OCI-LY7 (cell line): ENCODE results near the gene HMOX2. TPM values are rescaled to one million over a fixed set of nuclear protein-coding genes. Genes with fewer than 3 reads are reported as not detected.
A peak's percentile ranks its signal among the peaks of the same experiment; 100 is the strongest.

Source experiments
- BruUV-seq: library from RNA; stranded (reverse); fragments of 400-500 nt; replicated peaks from 2 replicates; lab custom pipeline; 2021; lab: Mats Ljungman, UMichigan
- CTCF ChIA-PET: fragments of 300-600 bp; sonication (Branson Sonifier 250); formaldehyde crosslinking; loops from one replicate; lab custom pipeline; 2022; ENCODE audit warnings: antibody characterized with exemption; ENCODE audit not compliant: unreplicated experiment; lab: Charles Lee
- POLR2A ChIA-PET: fragments of 300-600 bp; sonication (Branson Sonifier 250); formaldehyde crosslinking; loops from one replicate; lab custom pipeline; 2022; ENCODE audit warnings: antibody characterized with exemption; lab: Charles Lee
- DNase-seq: peaks from one replicate; pipeline ENCODE4 v3.0.0-alpha.2; 2015; ENCODE audit warnings: low spot score
- H2AFZ ChIP-seq: fragments of 200-600 bp; sonication (generic), shearing (Covaris generic); 2 replicates; pipeline ENCODE4 v1.6.1; 2014; ENCODE audit warnings: mild to moderate bottlenecking, antibody characterized with exemption, low read length, moderate library complexity
- H3K27ac ChIP-seq: fragments of 200-600 bp; sonication (generic); 2 replicates; pipeline ENCODE4 v1.5.1; 2014; ENCODE audit warnings: mixed run types, low read depth, mild to moderate bottlenecking, moderate library complexity, low read length, inconsistent platforms; ENCODE audit not compliant: poor library complexity, severe bottlenecking
- H3K36me3 ChIP-seq: fragments of 200-600 bp; sonication (generic); 2 replicates; pipeline ENCODE4 v1.6.1; 2014; ENCODE audit warnings: mild to moderate bottlenecking, antibody characterized with exemption, low read length, moderate library complexity, mixed read lengths; ENCODE audit not compliant: insufficient read depth
- H3K4me1 ChIP-seq: fragments of 200-600 bp; sonication (generic); 2 replicates; pipeline ENCODE4 v1.5.1; 2014; ENCODE audit warnings: mild to moderate bottlenecking, low read length; ENCODE audit not compliant: insufficient read depth, poor library complexity, severe bottlenecking
- H3K4me2 ChIP-seq: fragments of 200-600 bp; sonication (generic); 2 replicates; pipeline ENCODE4 v1.6.1; 2014; ENCODE audit warnings: mild to moderate bottlenecking, low read length
- H3K4me3 ChIP-seq: fragments of 200-600 bp; sonication (generic); 2 replicates; pipeline ENCODE4 v1.5.1; 2014; ENCODE audit warnings: mild to moderate bottlenecking, low read depth, low read length; ENCODE audit not compliant: poor library complexity, severe bottlenecking
- H3K79me2 ChIP-seq: fragments of 200-600 bp; sonication (generic); 2 replicates; pipeline ENCODE4 v1.6.1; 2016; ENCODE audit warnings: low read depth, mild to moderate bottlenecking, low read length, moderate library complexity, mixed read lengths; ENCODE audit not compliant: insufficient read depth
- H3K9me2 ChIP-seq: fragments of 200-600 bp; sonication (generic); 2 replicates; pipeline ENCODE4 v1.6.1; 2016; ENCODE audit warnings: mild to moderate bottlenecking, low read length, mixed read lengths; ENCODE audit not compliant: insufficient read depth
- H3K9me3 ChIP-seq: fragments of 200-600 bp; sonication (generic); 2 replicates; pipeline ENCODE4 v1.6.1; 2014; ENCODE audit warnings: mild to moderate bottlenecking, mixed run types, low read length, mixed read lengths
- H4K20me1 ChIP-seq: fragments of 200-600 bp; sonication (generic); 2 replicates; pipeline ENCODE4 v1.6.1; 2014; ENCODE audit warnings: mild to moderate bottlenecking, antibody characterized with exemption, low read length, moderate library complexity, mixed read lengths; ENCODE audit not compliant: insufficient read depth
- CTCF ChIP-seq: fragments of 200-600 bp; sonication (generic); conservative IDR thresholded peaks from 2 replicates; pipeline ENCODE4 v1.5.1; 2014; ENCODE audit warnings: mild to moderate bottlenecking, antibody characterized with exemption, low read length, moderate library complexity, mixed read lengths
- EZH2phosphoT487 ChIP-seq: fragments of 200-600 bp; sonication (generic); IDR thresholded peaks from 2 replicates; pipeline ENCODE4 v1.6.1; 2018; ENCODE audit warnings: low read depth, borderline replicate concordance, mild to moderate bottlenecking, mixed run types, antibody characterized with exemption, low read length, moderate library complexity, mixed read lengths
- intact Hi-C: fragments of 100-400 bp; cut with micrococcal nuclease; formaldehyde crosslinking; loops from one replicate; pipeline ENCODE4 v1.10.0; 2022; ENCODE audit not compliant: unreplicated experiment
- total RNA-seq, 2 experiments: library from RNA; depleted of rRNA in 1 of 2; stranded (reverse); fragments of >200 nt in 1 of 2; shearing (Covaris generic) in 1 of 2; gene quantifications; 2 replicates each; pipeline ENCODE4 v1.2.3, GENCODE V29; 2014 to 2022

The HMOX2 gene
- total RNA-seq, 2 experiments from 2014 or later = 37.0 to 46.0 TPM

- Histone ChIP-seq H4K20me1 (no peaks in the 10 kb centered on the region), H3K9me2 (no peaks in the 10 kb centered on the region), H3K36me3 (peaks cover 7% of the 10 kb centered on the region; the same call in 1 of the 2 replicates), H3K27ac (no peak overlapping the region), H3K4me1 (peaks cover 9% of the 10 kb centered on the region), H3K4me3 (no peak overlapping the region), H2AFZ (no peak overlapping the region), H3K9me3 (no peaks in the 10 kb centered on the region), H3K79me2 (no peaks in the 10 kb centered on the region), H3K4me2 (no peak overlapping the region)
- no TSS peak for BruUV-seq
- peak; percentile 49 for DNase-seq
- no peak for TF ChIP-seq EZH2phosphoT487
- TF ChIP-seq CTCF = peak; percentile 87
- CTCF ChIA-PET = interaction anchor here (0.6 to 2.0 kb wide), 3 partner anchors 11 to 44 kb away, joined by 3 to 5 read pairs (median 4); no protein-coding TSS in a partner anchor
- intact Hi-C loops = loop anchor here (1.0 kb wide), 2 partner anchors 30 to 67 kb away; no protein-coding TSS in a partner anchor
- POLR2A ChIA-PET = interaction anchor here (0.5 kb wide), 1 partner anchor 96 kb away, joined by 3 read pairs; no protein-coding TSS in a partner anchor
Observed at GRCh38 chr16:4517812-4518680, 41.8 kb downstream of the HMOX2 start.

- DNase-seq = no peak
- ChIA-PET POLR2A (no interaction called here), CTCF (interaction anchor here (2.0 kb wide), 1 partner anchor 29 kb away, joined by 5 read pairs; no protein-coding TSS in a partner anchor)
- Histone ChIP-seq H3K27ac (no peak overlapping the region), H3K4me1 (peaks cover 9% of the 10 kb centered on the region), H3K4me2 (no peak overlapping the region), H4K20me1 (no peaks in the 10 kb centered on the region), H3K9me2 (no peaks in the 10 kb centered on the region), H3K4me3 (no peak overlapping the region), H3K9me3 (no peaks in the 10 kb centered on the region), H2AFZ (no peak overlapping the region), H3K79me2 (no peaks in the 10 kb centered on the region), H3K36me3 (no peaks in the 10 kb centered on the region; the same call in 1 of the 2 replicates)
- no TSS peak for BruUV-seq
- TF ChIP-seq CTCF (no peak), EZH2phosphoT487 (no peak)
- intact Hi-C loops = no loop called here
Observed at GRCh38 chr16:4519274-4520058, 43.3 kb downstream of the HMOX2 start.
